GM21447 (cell line): ENCODE measurements around the gene HDAC10.
"Not testable (repeated sequence)": the region's sequence is repeated elsewhere in the genome, so short reads cannot be mapped to it uniquely, and the experiment has no call there.

Experiments
- ATAC-seq: cut with Tn5 transposase; IDR thresholded peaks from one replicate; pipeline ENCODE4 v1.9.1; 2021; ENCODE audit not compliant: unreplicated experiment

Gene HDAC10

DNA sequence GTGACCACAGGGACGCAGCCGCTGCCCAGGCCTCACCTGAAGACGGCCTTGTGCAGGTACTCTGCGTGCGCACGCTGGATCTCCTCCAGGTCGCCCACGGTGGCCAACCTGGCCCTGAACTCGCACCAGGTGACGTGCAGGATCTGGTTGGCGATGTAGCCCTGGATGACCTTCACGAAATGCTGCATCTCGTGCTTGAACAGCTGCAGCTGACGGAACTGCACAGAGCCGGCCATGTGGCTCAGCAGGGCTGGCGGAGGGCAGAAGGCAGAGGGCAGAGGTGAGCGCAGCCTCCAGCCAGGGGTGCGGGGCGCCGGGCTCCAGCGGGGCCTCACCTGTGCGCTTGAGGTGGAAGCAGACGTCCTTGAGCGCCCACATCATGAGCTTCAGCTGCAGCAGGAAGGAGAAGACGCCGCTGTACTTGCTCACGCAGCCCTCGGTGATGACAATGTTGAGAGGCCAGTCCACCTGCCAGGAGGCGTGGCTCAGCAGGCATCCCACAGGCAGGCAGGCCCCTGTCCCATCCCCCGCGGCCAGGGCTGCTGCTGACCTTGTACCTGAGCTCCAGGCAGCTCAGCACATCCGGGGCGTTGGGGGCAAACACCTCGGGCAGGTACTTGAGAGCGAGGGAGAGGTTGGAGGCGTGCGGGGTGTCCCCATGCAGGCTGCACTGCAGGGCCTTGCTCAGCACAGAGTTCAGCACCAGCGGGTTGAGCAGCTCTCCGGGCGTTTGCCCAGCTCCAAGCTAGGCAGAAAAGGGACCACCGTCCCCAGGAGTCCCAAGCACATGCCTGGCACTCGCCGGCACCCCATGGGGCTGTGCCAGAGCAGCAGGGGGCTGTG, 32.7 kb downstream of the HDAC10 start:
- ATAC-seq, result no peak

DNA sequence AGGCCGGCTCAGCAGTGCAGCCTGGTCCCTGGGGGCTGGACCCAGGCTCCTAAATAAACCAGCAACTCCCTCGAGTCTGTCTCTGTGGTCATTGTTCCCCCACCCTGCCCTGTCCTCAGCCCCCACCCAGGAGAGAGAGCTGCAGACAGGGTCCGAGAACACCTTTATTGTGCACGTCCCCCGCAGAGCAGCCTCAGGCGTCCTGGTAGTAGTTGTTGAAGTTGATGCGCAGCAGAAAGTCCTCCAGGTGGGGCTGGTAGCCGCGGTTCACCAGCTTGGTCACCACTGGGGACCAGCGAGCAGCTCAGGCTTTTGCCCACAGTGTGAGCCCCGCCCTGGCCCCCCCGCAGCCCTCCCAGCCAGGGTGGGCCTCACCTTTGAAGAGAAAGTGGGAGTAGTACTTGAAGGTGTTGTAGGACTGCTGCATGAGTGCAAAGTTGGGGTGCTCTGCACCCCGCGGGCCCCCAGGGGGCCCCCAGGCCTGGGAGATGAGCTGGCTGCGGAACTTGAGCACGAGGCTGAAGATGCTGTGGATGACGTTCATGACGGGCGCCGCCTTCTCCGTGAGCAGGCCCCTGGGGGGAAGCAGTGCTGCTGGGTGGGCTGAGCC, 33.4 kb downstream of the HDAC10 start:
- no peak for ATAC-seq

DNA sequence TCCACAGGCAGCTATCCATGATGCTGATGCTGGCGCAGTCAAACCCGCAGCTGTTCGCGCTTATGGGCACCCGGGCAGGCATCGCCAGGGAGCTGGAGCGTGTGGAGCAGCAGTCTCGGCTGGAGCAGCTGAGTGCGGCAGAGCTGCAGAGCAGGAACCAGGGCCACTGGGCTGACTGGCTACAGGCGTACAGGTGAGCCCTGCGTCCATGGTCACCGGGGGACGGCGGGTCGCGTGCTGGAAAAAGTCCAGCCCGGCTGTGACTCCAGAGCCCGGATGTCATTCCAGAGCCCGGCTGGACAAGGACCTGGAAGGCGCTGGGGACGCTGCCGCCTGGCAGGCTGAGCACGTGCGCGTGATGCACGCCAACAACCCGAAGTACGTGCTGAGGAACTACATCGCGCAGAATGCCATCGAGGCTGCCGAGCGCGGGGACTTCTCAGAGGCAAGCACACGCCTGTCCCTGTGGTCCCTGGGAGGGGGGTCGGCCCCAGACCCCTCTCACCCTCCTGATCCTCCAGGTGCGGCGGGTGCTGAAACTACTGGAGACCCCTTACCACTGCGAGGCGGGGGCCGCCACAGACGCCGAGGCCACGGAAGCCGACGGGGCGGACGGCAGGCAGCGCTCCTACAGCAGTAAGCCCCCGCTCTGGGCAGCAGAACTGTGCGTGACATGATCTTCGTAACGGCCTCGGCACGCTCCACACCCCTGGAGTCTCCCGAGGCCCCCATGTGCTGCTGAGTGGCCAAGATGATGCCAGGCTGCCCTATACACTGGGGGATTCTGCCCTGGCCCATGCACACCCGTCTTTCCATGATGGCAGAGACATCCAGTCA, 34.2 kb downstream of the HDAC10 start:
- no peak for ATAC-seq

DNA sequence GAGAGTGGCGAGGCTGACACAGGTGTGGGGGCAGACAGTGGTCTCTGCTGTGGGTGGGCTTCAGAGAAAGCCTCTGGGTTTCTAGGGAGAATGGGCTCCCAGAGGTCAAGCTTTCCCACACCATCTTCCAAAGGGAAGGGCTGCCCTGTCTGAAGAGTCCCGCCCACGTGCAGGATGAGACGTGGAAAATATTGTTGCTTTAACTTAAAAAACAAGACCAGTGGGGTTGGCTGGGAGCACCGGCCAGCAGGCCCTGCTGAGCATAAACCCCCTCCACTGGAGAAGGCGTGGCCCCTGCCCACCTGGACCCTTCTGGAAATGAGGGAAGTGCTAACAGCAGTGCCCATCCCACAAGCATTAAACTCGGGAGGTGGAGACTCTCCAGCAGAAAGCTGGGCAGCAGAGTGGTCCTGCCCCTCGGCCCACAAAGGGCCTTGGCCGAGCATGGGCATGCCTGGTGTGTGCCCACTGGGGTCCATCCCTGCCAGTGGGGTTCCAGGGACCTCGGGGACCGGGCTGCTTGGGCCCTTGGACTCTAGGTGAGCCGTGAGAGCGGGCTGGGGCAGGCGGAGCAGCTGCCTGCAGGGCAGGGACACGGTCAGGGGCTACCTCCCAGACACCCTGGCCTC, 34.9 kb downstream of the HDAC10 start:
- no peak for ATAC-seq

DNA sequence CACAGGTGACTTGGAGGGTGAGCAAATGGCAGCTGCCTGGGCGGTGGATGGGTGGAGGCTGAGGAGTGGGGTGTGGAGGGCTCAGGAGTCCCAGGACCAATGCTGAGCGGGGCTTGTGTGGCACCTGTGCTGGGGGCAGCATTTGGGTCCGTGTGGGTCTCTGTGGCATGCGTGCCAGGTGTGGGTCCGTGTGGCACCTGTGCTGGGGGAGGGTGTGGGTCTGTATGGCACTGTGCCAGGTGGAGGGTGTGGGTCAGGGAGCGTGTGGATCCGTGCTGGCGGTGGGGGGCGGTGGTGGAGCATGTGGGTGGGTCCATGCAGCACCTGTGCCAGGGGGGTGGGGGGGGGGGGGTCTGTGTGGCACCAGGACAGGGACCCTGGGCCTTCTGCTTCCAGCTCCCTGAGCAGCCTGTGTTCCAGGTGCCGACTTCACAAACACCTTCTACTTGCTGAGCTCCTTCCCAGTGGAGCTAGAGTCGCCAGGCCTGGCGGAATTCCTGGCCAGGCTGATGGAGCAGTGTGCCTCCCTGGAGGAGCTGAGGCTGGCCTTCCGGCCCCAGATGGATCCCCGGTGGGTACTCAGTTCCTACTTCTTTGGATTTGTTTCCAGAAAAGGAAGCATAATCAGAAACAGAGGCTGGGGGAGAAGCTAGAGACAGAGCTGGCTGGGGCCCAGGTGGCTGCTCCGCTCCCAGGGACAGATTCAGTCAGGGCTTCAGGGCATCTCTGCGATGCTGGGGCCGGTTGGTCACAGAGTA, 35.6 kb downstream of the HDAC10 start:
- ATAC-seq, result no peak

DNA sequence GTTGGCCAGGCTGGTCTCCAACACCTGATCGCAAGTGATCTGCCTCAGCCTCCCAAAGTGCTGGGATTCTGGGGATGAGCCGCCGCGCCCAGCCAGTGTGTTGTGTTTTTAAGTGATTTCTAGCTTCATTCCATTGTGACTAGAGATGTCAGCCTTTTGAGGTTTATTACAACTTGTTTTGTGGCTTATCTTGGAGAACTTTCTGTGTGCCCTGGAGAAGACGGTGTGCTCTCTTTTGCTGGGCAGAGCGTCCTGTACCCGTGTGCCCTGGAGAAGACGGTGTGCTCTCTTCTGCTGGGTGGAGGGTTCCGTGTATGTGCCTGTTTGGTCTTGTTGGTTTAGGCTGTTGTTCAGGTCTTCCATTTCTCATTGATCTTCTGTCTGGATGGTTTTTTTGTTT, 37.8 kb downstream of the HDAC10 start:
- no peak for ATAC-seq

DNA sequence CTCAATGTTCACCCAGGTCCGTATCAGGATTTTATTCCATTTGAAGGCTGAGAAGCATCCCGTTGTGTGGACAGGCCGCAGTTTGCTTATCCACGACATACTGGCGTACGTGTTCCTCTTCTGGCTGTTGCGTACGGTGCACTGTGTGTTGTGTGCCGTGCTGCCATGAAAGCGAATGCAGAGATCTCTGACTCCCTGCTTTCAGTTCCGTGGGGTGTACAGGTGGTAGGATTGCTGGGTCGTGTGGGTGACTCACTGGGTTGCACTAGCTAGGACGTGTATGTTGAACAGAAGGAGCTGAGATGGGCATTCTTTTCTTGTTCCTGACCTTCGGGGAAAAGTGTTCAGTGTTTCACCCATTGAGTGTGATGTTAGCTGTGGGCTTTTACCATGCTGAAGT, 39.9 kb downstream of the HDAC10 start:
- no peak for ATAC-seq

DNA sequence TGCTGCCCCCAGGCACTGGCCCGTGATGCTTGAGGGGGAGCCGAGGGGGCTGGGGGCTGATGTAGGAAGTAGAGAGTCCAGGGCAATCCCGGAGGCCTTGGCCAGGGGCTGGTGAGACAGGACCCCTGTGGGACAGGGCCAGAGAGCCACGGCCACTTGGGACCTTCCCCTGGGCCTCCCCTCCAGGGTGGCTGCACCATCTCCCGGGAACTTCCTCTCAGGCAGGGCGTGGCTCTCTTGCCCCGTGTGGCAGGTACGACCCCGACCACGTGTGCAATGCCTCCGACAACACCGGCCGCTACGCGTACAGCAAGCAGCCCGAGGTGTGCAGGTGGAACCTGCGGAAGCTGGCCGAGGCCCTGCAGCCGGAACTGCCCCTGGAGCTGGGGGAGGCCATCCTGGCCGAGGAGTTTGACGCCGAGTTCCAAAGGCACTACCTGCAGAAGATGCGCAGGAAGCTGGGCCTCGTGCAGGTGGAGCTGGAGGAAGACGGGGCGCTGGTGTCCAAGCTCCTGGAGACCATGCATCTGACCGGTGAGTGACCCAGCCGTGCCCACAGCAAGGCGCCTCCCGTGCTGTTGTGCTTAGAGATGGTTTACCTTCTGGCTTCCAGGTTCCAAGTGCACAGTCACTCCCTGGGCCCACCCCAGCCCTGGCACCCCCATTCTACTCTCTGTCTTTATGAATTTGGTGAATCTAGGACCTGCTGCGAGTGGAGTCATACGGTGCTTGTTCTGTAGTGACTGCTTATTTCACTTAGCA, 40.5 kb downstream of the HDAC10 start:
- no peak for ATAC-seq

DNA sequence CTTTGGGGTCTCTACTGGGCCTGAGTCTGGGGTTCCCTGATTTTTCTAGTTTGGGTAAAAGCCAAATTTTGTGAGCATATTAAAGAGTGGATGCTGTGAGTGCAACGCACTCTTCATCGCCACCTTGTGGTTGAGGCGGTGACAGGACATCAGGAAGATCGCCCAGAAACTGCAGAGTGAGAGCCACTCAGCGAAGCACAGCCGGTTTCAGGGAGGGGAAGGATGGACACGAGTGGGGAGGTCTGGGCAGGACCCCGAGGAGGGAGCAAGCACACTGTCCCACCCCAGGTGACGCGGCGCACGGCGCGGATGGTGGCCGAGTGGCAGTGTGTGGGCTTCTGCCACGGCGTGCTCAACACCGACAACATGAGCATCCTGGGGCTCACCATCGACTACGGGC, 41.2 kb downstream of the HDAC10 start:
- no peak for ATAC-seq

DNA sequence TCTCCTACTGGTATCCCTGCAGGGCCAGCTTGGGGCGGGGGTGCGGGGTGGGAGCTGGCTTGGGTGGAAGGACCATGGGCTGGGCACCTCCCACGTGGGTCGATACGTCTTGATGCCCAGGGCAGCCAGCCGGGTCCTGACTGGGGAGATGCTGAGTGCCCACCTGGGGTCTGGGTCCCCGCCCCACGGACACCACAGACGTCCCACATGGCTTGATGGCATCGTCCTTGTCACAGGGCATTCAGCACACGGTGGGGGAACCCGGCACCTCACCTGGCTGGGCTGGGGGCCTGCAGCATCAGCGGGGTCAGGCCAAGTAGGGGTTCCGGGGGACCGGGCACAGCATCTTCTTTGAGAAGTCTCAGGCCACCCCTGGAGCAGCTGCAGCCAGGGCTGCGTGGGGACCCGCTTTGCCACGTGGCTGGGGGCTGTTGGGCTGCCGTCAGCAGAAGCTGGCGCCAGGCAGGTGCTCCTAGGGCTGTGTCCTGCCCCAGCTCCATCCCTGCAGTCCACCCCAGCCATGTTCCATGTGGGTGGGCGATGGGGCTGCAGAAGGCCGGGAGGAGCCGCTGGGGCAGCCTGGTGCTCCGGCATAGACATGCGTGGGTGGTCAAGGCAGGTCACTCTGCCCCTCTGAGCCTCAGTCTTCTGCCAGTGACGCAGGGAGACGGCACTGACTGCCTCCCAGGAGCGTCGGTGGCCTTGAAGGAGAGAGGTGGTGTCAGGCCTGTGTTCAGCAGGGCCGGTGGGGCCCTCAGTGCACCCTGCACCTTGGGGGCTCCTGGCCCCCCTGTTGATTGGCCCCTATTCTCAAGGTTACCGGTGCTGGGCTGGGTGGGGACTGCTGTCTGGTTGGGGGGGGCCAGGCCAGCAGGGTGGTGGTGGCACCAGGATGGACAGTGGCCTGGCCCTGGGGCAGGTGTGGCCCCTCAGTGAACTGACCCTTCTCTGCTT, 41.8 kb downstream of the HDAC10 start:
- ATAC-seq, result no peak

DNA sequence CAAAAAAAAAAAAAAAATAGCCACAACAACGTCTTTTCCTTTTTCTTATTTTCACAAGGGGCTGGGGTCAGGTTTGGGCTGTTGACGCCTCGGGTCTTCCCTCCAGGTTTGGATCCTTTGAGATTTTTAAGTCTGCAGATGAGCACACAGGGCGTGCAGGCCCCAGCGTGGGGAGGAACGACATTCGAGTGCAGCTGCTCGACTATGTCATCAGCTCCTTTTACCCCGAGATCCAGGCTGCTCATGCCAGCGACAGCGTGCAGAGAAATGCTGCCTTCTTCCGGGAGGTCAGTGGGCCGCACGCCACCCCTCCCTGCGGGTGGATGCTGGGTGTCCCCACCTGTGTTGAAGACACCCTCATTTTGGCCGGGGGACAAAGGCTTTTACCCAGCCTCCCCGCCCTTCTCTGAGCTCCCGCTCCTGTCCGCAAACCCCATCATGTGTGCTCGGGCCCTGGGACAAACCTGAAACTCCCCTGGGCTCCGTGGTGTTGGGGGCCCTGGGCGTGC, 42.6 kb downstream of the HDAC10 start:
- ATAC-seq, result no peak

DNA sequence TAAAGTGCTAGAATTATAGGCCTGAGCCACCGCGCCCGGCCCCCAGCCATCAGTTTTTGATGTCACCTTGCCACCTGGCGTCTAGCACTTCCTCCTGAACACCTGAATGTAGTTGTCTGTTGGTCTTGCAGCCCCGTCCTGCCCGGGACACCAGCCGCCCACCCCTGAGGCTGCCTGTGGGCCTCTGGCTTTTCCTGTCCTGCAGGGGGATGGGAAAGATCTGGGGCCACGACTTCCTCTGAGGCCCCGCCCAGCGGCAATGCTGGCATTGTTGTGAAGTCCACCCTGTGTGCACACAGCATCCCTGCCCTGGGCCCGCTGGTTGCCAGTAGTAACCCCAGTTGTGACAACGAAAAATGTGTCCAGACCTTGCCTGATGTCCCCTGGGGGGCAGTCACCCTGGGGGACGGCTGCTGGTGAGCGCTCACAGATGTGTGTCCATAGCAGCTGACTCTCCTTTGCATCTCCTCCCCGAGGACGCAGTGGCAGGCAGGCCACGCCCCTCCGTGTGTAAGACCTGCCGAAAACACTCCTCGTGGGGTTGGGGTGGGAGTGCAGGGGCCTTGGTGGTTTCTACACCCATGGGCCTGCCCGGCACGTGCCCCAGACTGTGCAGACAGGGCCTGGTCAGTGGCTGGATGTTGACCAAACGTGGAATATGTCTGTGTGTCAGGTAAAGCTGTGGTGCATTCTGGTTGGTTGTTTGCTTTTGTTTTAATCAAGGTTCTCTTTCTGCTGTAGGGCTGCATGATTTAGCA, 43.5 kb downstream of the HDAC10 start:
- ATAC-seq, result no peak

DNA sequence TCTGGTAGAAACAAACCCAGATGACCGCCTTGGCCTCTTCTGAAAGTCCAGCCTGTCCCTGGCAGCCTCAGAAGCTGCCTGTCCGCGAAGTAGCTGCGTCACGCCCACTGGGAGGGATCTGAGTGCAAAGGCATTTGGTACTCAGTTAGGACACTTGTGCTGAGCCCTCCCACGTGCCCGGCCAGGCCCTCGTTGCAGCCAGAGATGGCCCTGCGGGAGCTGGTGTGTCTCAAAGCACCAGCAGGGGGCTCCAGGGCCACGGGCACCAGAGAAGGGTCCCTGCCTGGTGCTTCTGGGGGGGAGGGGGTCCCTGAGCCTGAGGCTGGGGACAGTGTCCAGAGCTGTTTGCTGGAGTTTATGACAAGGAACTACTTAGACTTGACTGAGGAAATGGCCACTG, 44.5 kb downstream of the HDAC10 start:
- ATAC-seq, result no peak

DNA sequence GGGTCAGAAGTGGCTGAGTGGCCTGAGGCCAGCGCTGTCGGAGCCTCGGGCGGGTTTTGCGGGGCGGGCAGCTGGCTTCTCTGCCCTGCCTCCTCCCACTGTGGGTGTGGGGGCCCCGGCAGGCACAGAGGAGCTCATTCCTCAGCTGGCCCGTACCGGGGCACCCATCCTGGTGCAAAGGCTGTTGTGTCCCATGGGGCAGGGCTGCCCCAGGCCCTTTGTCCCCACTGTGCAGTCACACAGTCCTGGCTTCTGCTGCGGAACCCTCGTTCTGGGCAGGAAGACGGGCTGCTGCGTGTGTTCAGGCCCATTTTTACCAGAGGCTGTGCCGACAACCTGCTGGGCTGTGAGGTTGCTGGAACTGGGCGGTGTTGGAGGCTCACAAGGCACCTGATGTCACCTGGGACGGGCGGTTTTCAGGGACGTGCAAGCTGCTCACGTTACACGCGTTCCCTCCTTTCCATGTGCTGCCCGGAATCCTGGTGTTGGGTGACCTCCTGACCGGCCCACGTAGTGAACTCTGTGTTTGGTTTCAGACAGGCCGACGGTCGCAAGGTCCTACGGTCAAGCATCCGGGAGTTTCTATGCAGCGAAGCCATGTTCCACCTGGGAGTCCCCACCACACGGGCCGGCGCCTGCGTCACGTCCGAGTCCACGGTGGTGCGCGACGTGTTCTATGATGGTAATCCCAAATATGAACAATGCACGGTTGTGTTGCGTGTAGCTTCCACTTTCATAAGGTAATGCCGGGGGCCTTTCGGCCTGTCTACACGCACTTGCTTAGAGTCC, 45.1 kb downstream of the HDAC10 start:
- no peak for ATAC-seq

DNA sequence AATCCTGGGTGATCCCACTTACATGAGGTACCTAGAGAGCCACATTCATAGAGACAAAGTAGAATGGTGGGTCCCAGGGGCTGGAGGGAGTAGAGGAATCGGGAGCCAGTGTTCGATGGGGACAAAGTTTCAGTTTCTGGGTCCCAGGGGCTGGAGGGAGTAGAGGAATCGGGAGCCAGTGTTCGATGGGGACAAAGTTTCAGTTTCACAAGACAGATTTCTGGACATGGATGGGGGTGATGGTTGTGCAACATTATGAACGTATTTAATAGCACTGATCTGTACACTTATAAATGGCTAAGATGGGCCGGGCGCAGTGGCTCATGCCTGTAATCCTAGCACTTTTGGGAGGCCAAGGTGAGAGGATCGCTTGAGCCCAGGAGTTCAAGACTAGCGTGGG, 46.1 kb downstream of the HDAC10 start:
- ATAC-seq, result not testable (repeated sequence)

DNA sequence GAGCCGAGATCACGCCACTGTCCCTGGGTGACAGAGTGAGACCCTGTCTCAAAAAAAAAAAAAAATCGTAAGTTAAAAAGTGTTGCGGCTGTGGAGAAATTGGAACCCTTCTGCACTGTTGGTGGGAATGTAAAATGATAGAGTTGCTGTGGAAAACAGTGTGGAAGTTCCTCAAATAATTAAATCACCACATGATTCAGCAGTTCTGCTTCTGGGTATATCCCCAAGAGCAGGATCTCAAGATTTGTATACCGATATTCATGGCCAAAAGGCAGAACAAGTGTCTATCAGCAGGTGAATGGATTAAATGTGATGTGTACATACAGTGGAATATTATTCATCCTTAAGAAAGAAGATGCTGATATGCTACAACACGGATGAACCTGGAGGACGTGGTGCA, 46.5 kb downstream of the HDAC10 start:
- no peak for ATAC-seq

DNA sequence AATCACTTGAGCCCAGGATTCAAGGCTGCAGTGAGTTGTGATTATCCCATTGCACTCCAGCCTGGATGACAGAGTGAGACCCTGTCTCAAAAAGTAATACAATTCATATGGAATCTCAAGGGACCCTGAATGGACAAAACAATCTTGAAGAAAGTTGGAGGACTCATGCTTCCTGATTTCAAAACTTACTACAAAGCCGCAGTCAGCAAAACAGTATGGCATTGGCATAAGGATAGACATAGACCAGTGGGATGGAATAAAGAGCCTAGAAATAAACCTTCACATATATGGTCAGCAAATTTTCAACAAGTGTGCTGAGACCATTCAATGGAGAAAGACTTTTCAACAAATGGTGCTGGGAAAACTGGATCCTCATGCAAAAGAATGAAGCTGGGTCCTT, 47.8 kb downstream of the HDAC10 start:
- ATAC-seq, result no peak
